ENCODE results near the gene CRYBG3. TPM values are rescaled to one million over a fixed set of nuclear protein-coding genes. Genes with fewer than 3 reads are reported as not detected.
A peak's percentile ranks its signal among the peaks of the same experiment; 100 is the strongest.

CRYBG3 gene
- total and polyA plus RNA-seq, 9 donors: 5.8 to 16.1 (median 13.0) TPM

GRCh38 chr3:97816811-97817210 is 5.0 kb upstream of the CRYBG3 start:
- intact Hi-C loops (cut with DNase I): no loop called here
- Histone ChIP-seq H3K4me3 (no peak overlapping the region), H3K27ac (no peak overlapping the region), H3K27me3 (no peaks in the 10 kb centered on the region), H3K4me1 (ENCODE audit: insufficient read depth) (no peaks in the 10 kb centered on the region), H3K36me3 (no peaks in the 10 kb centered on the region), H3K9me3 (no peaks in the 10 kb centered on the region)
- TF ChIP-seq POLR2A (IDR thresholded peaks at IDR 0.05) (no peak), EP300 (IDR thresholded peaks at IDR 0.05) (no peak)
- TF ChIP-seq, protein P1, sequence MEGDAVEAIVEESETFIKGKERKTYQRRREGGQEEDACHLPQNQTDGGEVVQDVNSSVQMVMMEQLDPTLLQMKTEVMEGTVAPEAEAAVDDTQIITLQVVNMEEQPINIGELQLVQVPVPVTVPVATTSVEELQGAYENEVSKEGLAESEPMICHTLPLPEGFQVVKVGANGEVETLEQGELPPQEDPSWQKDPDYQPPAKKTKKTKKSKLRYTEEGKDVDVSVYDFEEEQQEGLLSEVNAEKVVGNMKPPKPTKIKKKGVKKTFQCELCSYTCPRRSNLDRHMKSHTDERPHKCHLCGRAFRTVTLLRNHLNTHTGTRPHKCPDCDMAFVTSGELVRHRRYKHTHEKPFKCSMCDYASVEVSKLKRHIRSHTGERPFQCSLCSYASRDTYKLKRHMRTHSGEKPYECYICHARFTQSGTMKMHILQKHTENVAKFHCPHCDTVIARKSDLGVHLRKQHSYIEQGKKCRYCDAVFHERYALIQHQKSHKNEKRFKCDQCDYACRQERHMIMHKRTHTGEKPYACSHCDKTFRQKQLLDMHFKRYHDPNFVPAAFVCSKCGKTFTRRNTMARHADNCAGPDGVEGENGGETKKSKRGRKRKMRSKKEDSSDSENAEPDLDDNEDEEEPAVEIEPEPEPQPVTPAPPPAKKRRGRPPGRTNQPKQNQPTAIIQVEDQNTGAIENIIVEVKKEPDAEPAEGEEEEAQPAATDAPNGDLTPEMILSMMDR (IDR thresholded peaks at IDR 0.05): no peak
- 30 to 53% (median 36%) methylated on average over 2 of the region's 2 CpGs for WGBS, 3 donors
- DNase-seq: no peak

GRCh38 chr3:97817965-97818364 is 3.8 kb upstream of the CRYBG3 start:
- no peaks in the 10 kb centered on the region for H3K4me1 ChIP-seq (ENCODE audit: insufficient read depth)
- no peaks in the 10 kb centered on the region for H3K36me3 ChIP-seq
- TF ChIP-seq POLR2A (IDR thresholded peaks at IDR 0.05) (no peak), EP300 (IDR thresholded peaks at IDR 0.05) (no peak)
- TF ChIP-seq, protein P1 (IDR thresholded peaks at IDR 0.05): no peak
- H3K9me3 ChIP-seq: no peaks in the 10 kb centered on the region
- DNase-seq: no peak
- 85 to 90% (median 89%) methylated on average over 3 of the region's 3 CpGs for WGBS, 3 donors
- no peaks in the 10 kb centered on the region for H3K27me3 ChIP-seq
- no peak overlapping the region for H3K4me3 ChIP-seq
- H3K27ac ChIP-seq: no peak overlapping the region
- intact Hi-C loops (cut with DNase I): no loop called here

GRCh38 chr3:97820780-97821179 is 1.0 kb upstream of the CRYBG3 start:
- no peaks in the 10 kb centered on the region for H3K27me3 ChIP-seq
- H3K4me1 ChIP-seq (ENCODE audit: insufficient read depth): peaks cover 1% of the 10 kb centered on the region
- H3K9me3 ChIP-seq: no peaks in the 10 kb centered on the region
- H3K36me3 ChIP-seq: no peaks in the 10 kb centered on the region
- intact Hi-C loops (cut with DNase I): no loop called here
- 68 to 77% (median 74%) methylated on average over 5 of the region's 5 CpGs for WGBS, 3 donors
- no peak for DNase-seq
- TF ChIP-seq EP300 (IDR thresholded peaks at IDR 0.05): no peak
- TF ChIP-seq POLR2A (IDR thresholded peaks at IDR 0.05): no peak
- H3K4me3 ChIP-seq: no peak overlapping the region
- H3K27ac ChIP-seq: no peak overlapping the region

- intact Hi-C loops (cut with DNase I): no loop called here
- TF ChIP-seq, protein P1 (IDR thresholded peaks at IDR 0.05): no peak
- TF ChIP-seq EP300 (IDR thresholded peaks at IDR 0.05) (no peak), POLR2A (IDR thresholded peaks at IDR 0.05) (no peak)
- Histone ChIP-seq H3K9me3 (no peaks in the 10 kb centered on the region), H3K36me3 (no peaks in the 10 kb centered on the region), H3K4me3 (peak overlapping the region; percentile 70), H3K27me3 (no peaks in the 10 kb centered on the region), H3K4me1 (ENCODE audit: insufficient read depth) (peaks cover 1% of the 10 kb centered on the region), H3K27ac (peak overlapping the region; percentile 82)
- peak in 4 of 5 donors; percentile 34 to 61 (median 56) for DNase-seq
- 0% methylated on average over 23 of the region's 23 CpGs for WGBS, 3 donors
Measured at GRCh38 chr3:97821287-97821773, 481 bp upstream of the CRYBG3 start.

GRCh38 chr3:97822359-97822775 is 556 bp downstream of the CRYBG3 start:
- Histone ChIP-seq H3K27ac (peak overlapping the region; percentile 82), H3K9me3 (no peaks in the 10 kb centered on the region), H3K36me3 (no peaks in the 10 kb centered on the region), H3K4me1 (ENCODE audit: insufficient read depth) (peaks cover 1% of the 10 kb centered on the region), H3K27me3 (no peaks in the 10 kb centered on the region), H3K4me3 (peak overlapping the region; percentile 70)
- peak; percentile 42 to 66 (median 57) for DNase-seq
- 1% methylated on average over 35 to 36 of the region's 36 CpGs for WGBS, 3 donors
- TF ChIP-seq, protein P1 (IDR thresholded peaks at IDR 0.05): no peak
- intact Hi-C loops (cut with DNase I): no loop called here

Data from ovary (tissue), 9 donors.